Measurements from ENCODE around the gene CFAP221. TPM values are rescaled to one million over a fixed set of nuclear protein-coding genes. Genes with fewer than 3 reads are reported as not detected.
A peak's percentile ranks its signal among the peaks of the same experiment; 100 is the strongest.

The CFAP221 gene
- total and polyA plus RNA-seq, 7 donors: 0.07 TPM; not detected in 6

- 93 to 96% methylated on average over 3 of the region's 3 CpGs for WGBS, 2 donors
- no peak for TF ChIP-seq EP300 (IDR thresholded peaks at IDR 0.05)
- TF ChIP-seq CTCF (IDR thresholded peaks at IDR 0.05): no peak
- no peak for TF ChIP-seq POLR2AphosphoS5 (IDR thresholded peaks at IDR 0.05)
- no peak for TF ChIP-seq POLR2A (IDR thresholded peaks at IDR 0.05)
- intact Hi-C loops (cut with DNase I): loop anchor here (10.0 kb wide), 1 partner anchor 245 kb away; no protein-coding TSS in a partner anchor
- H3K4me1 ChIP-seq: no peaks in the 10 kb centered on the region
- DNase-seq: no peak
- no peak overlapping the region for H3K4me3 ChIP-seq
- H3K9me3 ChIP-seq: peaks cover 0 to 4% (median 2%) of the 10 kb centered on the region in 4 donors
- H3K36me3 ChIP-seq: no peaks in the 10 kb centered on the region
- no peak overlapping the region for H3K27ac ChIP-seq
- no peaks in the 10 kb centered on the region for H3K27me3 ChIP-seq
Observed at GRCh38 chr2:119650206-119650605, 106.0 kb downstream of the CFAP221 start.

- no peaks in the 10 kb centered on the region for H3K27me3 ChIP-seq
- WGBS, 2 donors: 64 to 81% methylated on average over 2 of the region's 2 CpGs
- no peak for TF ChIP-seq EP300 (IDR thresholded peaks at IDR 0.05)
- no peak for TF ChIP-seq POLR2AphosphoS5 (IDR thresholded peaks at IDR 0.05)
- no peak for TF ChIP-seq POLR2A (IDR thresholded peaks at IDR 0.05)
- TF ChIP-seq CTCF (IDR thresholded peaks at IDR 0.05): no peak
- no peak overlapping the region for H3K27ac ChIP-seq
- peaks cover 0 to 4% (median 2%) of the 10 kb centered on the region in 4 donors for H3K9me3 ChIP-seq
- H3K4me1 ChIP-seq: no peaks in the 10 kb centered on the region
- no peak for DNase-seq
- H3K4me3 ChIP-seq: no peak overlapping the region
- no peaks in the 10 kb centered on the region for H3K36me3 ChIP-seq
- intact Hi-C loops (cut with DNase I): loop anchor here (10.0 kb wide), 1 partner anchor 246 kb away; no protein-coding TSS in a partner anchor
Observed at GRCh38 chr2:119650846-119651370, 106.7 kb downstream of the CFAP221 start.

GRCh38 chr2:119657466-119658145 is 113.4 kb downstream of the CFAP221 start:
- Histone ChIP-seq H3K27me3 (no peaks in the 10 kb centered on the region), H3K4me1 (no peaks in the 10 kb centered on the region), H3K4me3 (no peak overlapping the region), H3K9me3 (no peaks in the 10 kb centered on the region), H3K27ac (no peak overlapping the region), H3K36me3 (no peaks in the 10 kb centered on the region)
- 78 to 79% methylated on average over 8 of the region's 8 CpGs for WGBS, 2 donors
- TF ChIP-seq POLR2A (IDR thresholded peaks at IDR 0.05) (no peak), EP300 (IDR thresholded peaks at IDR 0.05) (no peak), CTCF (IDR thresholded peaks at IDR 0.05) (no peak), POLR2AphosphoS5 (IDR thresholded peaks at IDR 0.05) (no peak)
- DNase-seq: no peak
- intact Hi-C loops (cut with DNase I): loop anchor here (10.0 kb wide), 1 partner anchor 253 kb away; no protein-coding TSS in a partner anchor

GRCh38 chr2:119659601-119660342 is 115.5 kb downstream of the CFAP221 start:
- TF ChIP-seq CTCF (IDR thresholded peaks at IDR 0.05): peak; percentile 10 to 85 (median 66)
- TF ChIP-seq POLR2A (IDR thresholded peaks at IDR 0.05): no peak
- H3K4me1 ChIP-seq: no peaks in the 10 kb centered on the region
- no peak overlapping the region for H3K27ac ChIP-seq
- no peaks in the 10 kb centered on the region for H3K36me3 ChIP-seq
- 52 to 61% methylated on average over 8 of the region's 8 CpGs for WGBS, 2 donors
- H3K4me3 ChIP-seq: no peak overlapping the region
- intact Hi-C loops (cut with DNase I): loop anchor here (2.0 to 10.0 kb wide), 2 partner anchors 19 to 255 kb away; no protein-coding TSS in a partner anchor
- no peaks in the 10 kb centered on the region for H3K9me3 ChIP-seq
- peaks cover 0 to 3% (median 0%) of the 10 kb centered on the region in 3 donors for H3K27me3 ChIP-seq
- DNase-seq: no peak

Measured in sigmoid colon (tissue), 7 donors.